ENCODE data around the gene FOXM1. TPM values are rescaled to one million over a fixed set of nuclear protein-coding genes. Genes with fewer than 3 reads are reported as not detected.

The FOXM1 gene
- polyA plus RNA-seq, 2 donors, result 11.6 to 13.8 TPM

DNA sequence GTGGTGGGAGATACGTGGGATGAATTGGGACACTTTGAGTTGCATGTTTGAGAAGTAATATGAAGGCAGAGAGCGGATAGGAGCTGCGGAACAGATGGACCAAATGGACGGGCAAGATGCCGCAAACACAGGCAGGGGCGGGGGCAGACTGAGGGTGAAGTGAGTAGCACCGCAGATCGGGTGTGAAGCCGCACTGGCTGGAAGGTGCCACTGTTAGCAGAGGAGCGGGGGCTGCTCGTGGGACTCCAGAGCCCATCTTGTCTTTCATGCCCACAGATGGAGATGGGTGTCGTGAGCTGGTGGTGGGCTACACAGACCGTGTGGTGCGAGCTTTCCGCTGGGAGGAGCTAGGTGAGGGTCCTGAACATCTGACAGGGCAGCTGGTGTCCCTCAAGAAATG lies 57.2 kb downstream of the FOXM1 start:
- Histone ChIP-seq H3K27me3 (ENCODE audit: control insufficient read depth in 1 of 2, insufficient read depth in 2 of 2, low read length in 2 of 2) (no peaks in the 10 kb centered on the region), H3K4me3 (ENCODE audit: low read depth in 1 of 2, low read length in 2 of 2) (no peak overlapping the region), H3K9me3 (ENCODE audit: control insufficient read depth in 2 of 2, insufficient read depth in 1 of 2, low read depth in 1 of 2, low read length in 1 of 2) (no peaks in the 10 kb centered on the region), H3K36me3 (ENCODE audit: control insufficient read depth in 2 of 2, insufficient read depth in 2 of 2, low read length in 1 of 2) (peaks cover 16 to 53% of the 10 kb centered on the region in 2 donors), H3K27ac (ENCODE audit: low read depth in 2 of 2, low read length in 1 of 2) (no peak overlapping the region), H3K4me1 (ENCODE audit: control insufficient read depth in 2 of 2, insufficient read depth in 2 of 2, low read length in 1 of 2) (no peaks in the 10 kb centered on the region)
- 95% methylated on average over 15 of the region's 15 CpGs for WGBS, 2 donors

DNA sequence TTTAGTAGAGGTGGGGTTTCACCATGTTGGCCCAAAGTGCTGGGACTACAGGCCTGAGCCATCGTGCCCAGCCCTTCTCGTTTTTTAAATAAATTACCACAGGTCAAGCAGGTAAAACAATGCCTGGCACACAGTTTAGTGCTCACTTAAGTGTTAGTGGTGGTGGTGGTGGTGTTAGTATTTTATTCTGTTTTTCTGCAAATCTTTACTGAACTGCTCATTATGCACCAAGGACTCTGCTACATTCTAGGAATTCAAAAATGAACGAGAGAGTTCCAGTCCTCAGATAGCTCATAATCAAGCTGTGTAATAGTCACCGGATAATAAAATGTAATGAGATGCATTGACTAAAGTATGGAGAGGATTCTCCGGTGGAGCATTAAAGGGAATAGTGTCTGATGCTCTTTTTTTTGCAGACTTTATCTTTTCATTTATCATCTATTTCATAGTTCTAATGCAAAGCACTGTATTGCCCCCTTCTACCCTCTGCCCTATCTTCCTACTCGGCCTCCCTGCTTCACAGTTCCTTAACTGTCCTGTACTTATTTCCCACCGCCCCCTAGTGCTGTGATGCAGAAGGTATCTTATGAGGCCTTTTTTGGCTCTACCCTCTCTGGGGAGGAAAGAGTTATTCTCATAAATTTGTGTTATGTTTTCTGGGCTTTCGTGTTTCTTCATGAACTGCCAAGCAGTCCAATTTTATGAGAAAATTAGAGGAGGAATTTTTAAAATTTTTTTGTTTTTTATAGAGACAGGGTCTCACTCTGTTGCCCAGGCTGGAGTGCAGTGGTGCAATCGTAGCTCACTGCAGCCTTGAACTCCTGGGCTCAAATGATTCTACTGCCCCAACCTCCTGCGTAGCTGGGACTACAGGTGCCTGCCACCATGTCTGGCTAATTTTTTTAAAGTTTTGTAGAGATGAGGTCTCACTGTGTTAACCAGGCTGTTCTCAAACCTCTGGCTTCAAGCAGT lies 63.5 kb downstream of the FOXM1 start:
- WGBS, 2 donors, result 14 to 15% methylated on average over 10 of the region's 10 CpGs
- Histone ChIP-seq H3K4me1 (ENCODE audit: control insufficient read depth in 2 of 2, insufficient read depth in 2 of 2, low read length in 1 of 2) (peaks cover 0 to 2% of the 10 kb centered on the region in 2 donors), H3K9me3 (ENCODE audit: control insufficient read depth in 2 of 2, insufficient read depth in 1 of 2, low read depth in 1 of 2, low read length in 1 of 2) (no peaks in the 10 kb centered on the region), H3K27ac (ENCODE audit: low read depth in 2 of 2, low read length in 1 of 2) (peak overlapping the region; percentile 87 to 98), H3K27me3 (ENCODE audit: control insufficient read depth in 1 of 2, insufficient read depth in 2 of 2, low read length in 2 of 2) (no peaks in the 10 kb centered on the region), H3K4me3 (ENCODE audit: low read depth in 1 of 2, low read length in 2 of 2) (peak overlapping the region; percentile 71 to 76), H3K36me3 (ENCODE audit: control insufficient read depth in 2 of 2, insufficient read depth in 2 of 2, low read length in 1 of 2) (peaks cover 8% of the 10 kb centered on the region in 2 donors)

DNA sequence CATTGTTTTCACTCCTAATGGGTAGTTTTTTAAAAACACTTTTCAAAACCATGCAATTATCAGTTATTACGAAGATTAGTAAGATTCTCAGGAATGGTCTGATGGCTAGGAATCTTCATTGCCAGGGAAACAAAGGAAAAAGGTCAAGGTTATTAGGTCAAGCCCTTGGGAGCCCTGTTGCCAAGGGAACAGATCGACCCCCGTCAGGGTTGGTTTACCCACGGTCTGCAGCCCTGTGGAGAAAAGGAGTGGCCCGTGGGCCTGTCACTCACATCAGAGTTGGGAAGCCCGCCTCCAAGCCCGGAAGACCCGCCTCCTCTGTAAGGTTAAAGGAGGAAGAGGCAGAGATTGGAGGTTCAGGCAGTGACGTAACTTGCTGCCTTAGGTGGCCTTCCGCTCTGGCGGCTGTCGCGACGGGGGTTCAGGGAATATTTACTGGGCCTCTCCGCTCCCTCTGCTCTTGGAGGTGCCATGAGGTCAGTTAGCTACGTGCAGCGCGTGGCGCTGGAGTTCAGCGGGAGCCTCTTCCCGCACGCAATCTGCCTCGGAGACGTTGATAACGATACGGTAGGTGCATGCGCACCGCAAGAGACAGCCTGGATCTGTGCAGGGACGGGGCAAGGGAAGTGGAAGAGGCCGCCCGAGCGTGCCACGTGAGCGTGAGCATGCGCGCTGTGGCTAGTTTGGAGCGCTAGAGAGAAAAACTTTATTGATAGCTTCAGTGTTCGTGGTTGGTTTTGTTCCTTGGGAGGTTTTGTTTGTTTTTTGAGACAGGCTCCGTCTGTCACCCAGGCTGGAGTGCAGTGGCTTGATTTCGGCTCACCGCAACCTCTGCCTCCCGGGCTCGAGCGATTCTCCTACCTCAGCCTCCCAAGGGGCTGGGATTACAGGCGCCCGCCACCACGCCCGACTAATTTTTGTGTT lies 64.4 kb downstream of the FOXM1 start, which contains the start of gene ITFG2:
TSS of gene ITFG2 (plus strand) at position 379 of the 924 bp plus-strand sequence. CDS start at position 472, 93 bp downstream.
- H3K9me3 ChIP-seq (ENCODE audit: control insufficient read depth in 2 of 2, insufficient read depth in 1 of 2, low read depth in 1 of 2, low read length in 1 of 2), result no peaks in the 10 kb centered on the region
- H3K27ac ChIP-seq (ENCODE audit: low read depth in 2 of 2, low read length in 1 of 2), result peak within 1 kb of the TSS; percentile 87 to 98
- WGBS, 2 donors, result 0% methylated on average over 48 of the region's 48 CpGs
- peak within 1 kb of the TSS; percentile 71 to 76 for H3K4me3 ChIP-seq (ENCODE audit: low read depth in 1 of 2, low read length in 2 of 2)
- no peaks in the 10 kb centered on the region for H3K27me3 ChIP-seq (ENCODE audit: control insufficient read depth in 1 of 2, insufficient read depth in 2 of 2, low read length in 2 of 2)
- H3K4me1 ChIP-seq (ENCODE audit: control insufficient read depth in 2 of 2, insufficient read depth in 2 of 2, low read length in 1 of 2), result peaks cover 0 to 2% of the 10 kb centered on the region in 2 donors
- peaks cover 0 to 3% of the 10 kb centered on the region in 2 donors for H3K36me3 ChIP-seq (ENCODE audit: control insufficient read depth in 2 of 2, insufficient read depth in 2 of 2, low read length in 1 of 2)

DNA sequence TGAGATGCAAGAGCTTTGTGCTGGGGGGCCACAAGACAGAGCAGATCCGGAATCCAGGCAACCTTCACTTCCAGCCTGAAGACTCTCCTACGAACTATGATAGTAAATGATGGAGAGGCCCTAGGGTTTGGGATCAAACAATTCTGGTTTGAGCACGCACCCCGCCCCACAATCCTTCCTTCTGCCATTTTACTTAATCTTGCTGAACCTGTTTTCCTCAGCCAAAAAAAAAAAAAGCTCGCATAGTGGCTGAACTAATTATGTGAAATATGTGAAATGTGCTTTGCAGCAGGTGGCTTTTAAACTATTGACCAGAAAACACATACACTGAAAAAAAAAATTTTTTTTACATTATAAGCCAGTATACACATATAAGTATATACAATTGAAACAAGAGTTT lies 65.2 kb downstream of the FOXM1 start:
- H3K27ac ChIP-seq (ENCODE audit: low read depth in 2 of 2, low read length in 1 of 2), result peak overlapping the region; percentile 54 to 81

More for the DNA sequence above, 65.2 kb downstream of the FOXM1 start:
- Histone ChIP-seq H3K9me3 (ENCODE audit: control insufficient read depth in 2 of 2, insufficient read depth in 1 of 2, low read depth in 1 of 2, low read length in 1 of 2) (no peaks in the 10 kb centered on the region), H3K36me3 (ENCODE audit: control insufficient read depth in 2 of 2, insufficient read depth in 2 of 2, low read length in 1 of 2) (no peaks in the 10 kb centered on the region), H3K4me3 (ENCODE audit: low read depth in 1 of 2, low read length in 2 of 2) (peak overlapping the region in 1 of 2 donors; percentile 71), H3K4me1 (ENCODE audit: control insufficient read depth in 2 of 2, insufficient read depth in 2 of 2, low read length in 1 of 2) (peaks cover 0 to 2% of the 10 kb centered on the region in 2 donors), H3K27me3 (ENCODE audit: control insufficient read depth in 1 of 2, insufficient read depth in 2 of 2, low read length in 2 of 2) (no peaks in the 10 kb centered on the region)
- WGBS, 2 donors, result 41 to 49% methylated on average over 5 of the region's 5 CpGs

Other genes starting within 250 kb of the FOXM1 start
- gene FKBP4, start 82.2 kb downstream of the FOXM1 start, polyA plus RNA-seq, result 10 to 100 TPM; 42.0 to 56.6 TPM
- 10 to 100 TPM; 19.9 to 31.2 TPM for gene ITFG2, start 64.5 kb downstream of the FOXM1 start, polyA plus RNA-seq
- gene NRIP2, start 42.1 kb downstream of the FOXM1 start, polyA plus RNA-seq, result under 1 TPM; 0.47 to 0.67 TPM
- not detected for gene TEX52, start 20.1 kb downstream of the FOXM1 start, polyA plus RNA-seq
- 10 to 100 TPM; 20.3 to 29.9 TPM for gene RHNO1, start within 50 bp of the FOXM1 start, polyA plus RNA-seq
- gene TULP3, start 13.7 kb upstream of the FOXM1 start, polyA plus RNA-seq, result 10 to 100 TPM; 12.8 to 15.0 TPM
- gene TEAD4, start 82.2 kb upstream of the FOXM1 start, polyA plus RNA-seq, result 1 to 10 TPM; 4.2 to 8.5 TPM
- gene TSPAN9, start 200.2 kb upstream of the FOXM1 start, polyA plus RNA-seq, result 1 to 10 TPM; 8.2 to 9.2 TPM